Upper lobe of left lung (tissue), 6 donors: ENCODE data around the gene ACAP3. TPM values are rescaled to one million over a fixed set of nuclear protein-coding genes. Genes with fewer than 3 reads are reported as not detected.

Source experiments
- ATAC-seq, 2 donors: fragments of 200-7000 bp; cut with Tn5 transposase; one replicate each; pipeline ENCODE4 v1.9.1; 2022; ENCODE audit warnings: mild to moderate bottlenecking in 2 of 2, moderate library complexity in 2 of 2; ENCODE audit not compliant: low FRiP score in 2 of 2
- DNase-seq, 2 donors: peaks; one replicate each; pipeline ENCODE4 v3.0.0-alpha.2; 2019 to 2020
- H3K27ac ChIP-seq, 4 donors: fragments of 200-600 bp; sonication (generic); one replicate each; pipeline ENCODE4 v1.5.1; 2016 to 2019
- H3K27me3 ChIP-seq, 4 donors: fragments of 200-600 bp; sonication (generic); one replicate each; pipeline ENCODE4 v1.5.1; 2017 to 2019
- H3K36me3 ChIP-seq, 4 donors: fragments of 200-600 bp; sonication (generic); one replicate each; pipeline ENCODE4 v1.5.1; 2016 to 2019
- H3K4me1 ChIP-seq, 4 donors: fragments of 200-600 bp; sonication (generic); one replicate each; pipeline ENCODE4 v1.5.1; 2018 to 2019
- H3K4me3 ChIP-seq, 4 donors: fragments of 200-600 bp; sonication (generic); one replicate each; pipeline ENCODE4 v1.5.1; 2017 to 2019; ENCODE audit warnings: mild to moderate bottlenecking in 2 of 4, moderate library complexity in 1 of 4
- H3K9me3 ChIP-seq, 4 donors: fragments of 200-600 bp; sonication (generic); one replicate each; pipeline ENCODE4 v1.5.1; 2018 to 2019
- EP300 ChIP-seq, 4 donors: sonication (generic); formaldehyde crosslinking; IDR thresholded peaks; one replicate each; pipeline ENCODE4 v1.5.1; 2017; ENCODE audit warnings: antibody characterized with exemption in 4 of 4, control low read depth in 2 of 4
- POLR2A ChIP-seq, 4 donors: fragments of 450-650 bp; IDR thresholded peaks; one replicate each; pipeline ENCODE4 v1.5.1; 2016 to 2017; ENCODE audit warnings: antibody characterized with exemption in 4 of 4, mild to moderate bottlenecking in 2 of 4
- POLR2AphosphoS5 ChIP-seq, 2 donors: sonication (generic); formaldehyde crosslinking; IDR thresholded peaks; one replicate each; pipeline ENCODE4 v1.5.1; 2017; ENCODE audit warnings: antibody characterized with exemption in 2 of 2
- WGBS, 2 donors: methylation state at CpG; one replicate each; pipeline ENCODE4 v1.1.5; 2017 to 2018; 5-methylcytosine and 5-hydroxymethylcytosine counted together
- total RNA-seq, 6 donors: library from RNA; depleted of rRNA in 4 of 6; stranded (reverse); fragments of >200 nt in 4 of 6; gene quantifications; one replicate each; pipeline versions ENCODE4 v1.1.0 to v1.2.1, GENCODE V29; 2016 to 2021
- TF ChIP-seq, protein P1 (sequence below), 6 experiments: fragments of 450-650 bp in 4 of 6; fragments of 200-600 bp in 2 of 6; sonication (generic) in 2 of 6; IDR thresholded peaks; one replicate each; pipeline ENCODE4 v1.5.1; 2016 to 2019; ENCODE audit warnings: antibody characterized with exemption in 6 of 6
- donor health status: DM: no; HTN: no; CAD: no; lungs with moderate emphysema.
- donor health status: DM: no; HTN: yes; CAD: no; lungs with severe emphysema.

Gene ACAP3
- total RNA-seq, 6 donors from 2014 or later = 33.5 to 166 (median 60.1) TPM

DNA sequence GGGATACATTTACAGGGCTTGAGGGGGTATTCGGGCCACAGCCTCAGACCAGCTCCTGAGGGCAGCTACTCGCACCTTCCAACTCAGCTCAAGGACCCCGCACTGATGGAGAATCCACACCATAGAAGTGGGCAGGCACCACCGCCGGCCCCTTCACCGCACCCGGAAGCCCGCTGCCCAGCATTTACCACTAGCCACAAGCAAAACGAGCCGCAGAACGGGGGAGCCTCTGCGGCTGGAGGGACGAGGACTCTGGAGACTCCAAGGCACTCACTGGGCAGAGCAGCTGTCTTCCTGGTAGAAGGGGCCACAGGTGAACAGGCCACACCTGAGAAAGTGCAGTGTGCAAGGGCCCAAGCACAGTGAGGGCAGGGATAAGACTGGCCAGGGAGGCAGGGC, 39.4 kb downstream of the ACAP3 start:
- Histone ChIP-seq H3K27me3 (no peaks in the 10 kb centered on the region), H3K4me1 (peaks cover 30 to 38% (median 31%) of the 10 kb centered on the region in 4 donors), H3K36me3 (peaks cover 6 to 54% (median 27%) of the 10 kb centered on the region in 4 donors), H3K27ac (no peak overlapping the region), H3K4me3 (no peak overlapping the region), H3K9me3 (no peaks in the 10 kb centered on the region)
- ATAC-seq = no peak
- TF ChIP-seq, protein P1, sequence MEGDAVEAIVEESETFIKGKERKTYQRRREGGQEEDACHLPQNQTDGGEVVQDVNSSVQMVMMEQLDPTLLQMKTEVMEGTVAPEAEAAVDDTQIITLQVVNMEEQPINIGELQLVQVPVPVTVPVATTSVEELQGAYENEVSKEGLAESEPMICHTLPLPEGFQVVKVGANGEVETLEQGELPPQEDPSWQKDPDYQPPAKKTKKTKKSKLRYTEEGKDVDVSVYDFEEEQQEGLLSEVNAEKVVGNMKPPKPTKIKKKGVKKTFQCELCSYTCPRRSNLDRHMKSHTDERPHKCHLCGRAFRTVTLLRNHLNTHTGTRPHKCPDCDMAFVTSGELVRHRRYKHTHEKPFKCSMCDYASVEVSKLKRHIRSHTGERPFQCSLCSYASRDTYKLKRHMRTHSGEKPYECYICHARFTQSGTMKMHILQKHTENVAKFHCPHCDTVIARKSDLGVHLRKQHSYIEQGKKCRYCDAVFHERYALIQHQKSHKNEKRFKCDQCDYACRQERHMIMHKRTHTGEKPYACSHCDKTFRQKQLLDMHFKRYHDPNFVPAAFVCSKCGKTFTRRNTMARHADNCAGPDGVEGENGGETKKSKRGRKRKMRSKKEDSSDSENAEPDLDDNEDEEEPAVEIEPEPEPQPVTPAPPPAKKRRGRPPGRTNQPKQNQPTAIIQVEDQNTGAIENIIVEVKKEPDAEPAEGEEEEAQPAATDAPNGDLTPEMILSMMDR (IDR thresholded peaks at IDR 0.05) = no peak
- no peak for TF ChIP-seq POLR2AphosphoS5 (IDR thresholded peaks at IDR 0.05)
- no peak for TF ChIP-seq POLR2A (IDR thresholded peaks at IDR 0.05)
- no peak for TF ChIP-seq EP300 (IDR thresholded peaks at IDR 0.05)
- DNase-seq = no peak
- WGBS, 2 donors = 97 to 99% methylated on average over 10 to 13 of the region's 13 CpGs

DNA sequence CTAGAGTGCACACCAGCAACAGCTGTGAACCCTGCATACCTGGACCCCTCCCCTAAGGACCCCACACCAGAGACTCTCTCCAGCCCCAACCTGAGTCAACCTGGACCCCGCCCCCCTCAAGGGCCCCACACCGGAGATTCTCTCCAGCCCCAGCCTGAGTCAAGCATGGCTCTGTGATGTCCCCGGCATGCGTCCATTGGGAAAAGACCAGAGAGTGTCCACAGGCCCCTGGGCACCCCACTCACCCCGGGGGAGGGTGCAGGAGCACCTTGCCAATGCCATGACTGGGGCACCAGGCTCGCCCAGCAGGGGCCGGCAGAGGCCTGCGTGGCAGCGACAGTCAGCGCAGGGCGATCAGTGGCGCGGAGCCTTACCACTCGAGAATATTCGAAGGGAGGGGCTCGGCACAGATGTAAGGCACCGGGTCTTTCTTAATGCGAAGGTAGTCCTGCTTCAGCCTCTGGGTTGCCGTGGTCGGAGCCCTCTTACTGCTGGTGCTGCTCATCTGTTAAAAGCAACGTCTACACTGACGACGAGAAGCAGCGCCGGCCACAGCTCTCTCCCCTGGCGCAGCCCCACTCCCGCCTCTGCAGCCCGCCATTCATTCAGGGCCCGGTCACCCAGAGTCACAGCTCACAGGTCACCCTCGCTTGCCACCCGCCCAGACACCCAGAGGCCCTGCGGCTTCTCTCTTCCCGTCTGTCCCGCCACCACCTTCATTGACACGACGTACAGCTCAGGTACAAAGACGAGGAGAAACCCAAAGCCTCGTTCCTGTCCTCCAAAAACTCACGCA, 40.0 kb downstream of the ACAP3 start:
- Histone ChIP-seq H3K27me3 (no peaks in the 10 kb centered on the region), H3K27ac (no peak overlapping the region), H3K36me3 (peaks cover 12 to 60% (median 33%) of the 10 kb centered on the region in 4 donors), H3K4me1 (peaks cover 27 to 33% (median 29%) of the 10 kb centered on the region in 4 donors), H3K4me3 (no peak overlapping the region), H3K9me3 (no peaks in the 10 kb centered on the region)
- 94 to 95% methylated on average over 33 to 35 of the region's 39 CpGs for WGBS, 2 donors
- TF ChIP-seq POLR2A (IDR thresholded peaks at IDR 0.05) (no peak), EP300 (IDR thresholded peaks at IDR 0.05) (no peak), POLR2AphosphoS5 (IDR thresholded peaks at IDR 0.05) (no peak)
- TF ChIP-seq, protein P1 (IDR thresholded peaks at IDR 0.05) = no peak
- DNase-seq (peak in 1 of 2 donors; percentile 73), ATAC-seq (no peak)

DNA sequence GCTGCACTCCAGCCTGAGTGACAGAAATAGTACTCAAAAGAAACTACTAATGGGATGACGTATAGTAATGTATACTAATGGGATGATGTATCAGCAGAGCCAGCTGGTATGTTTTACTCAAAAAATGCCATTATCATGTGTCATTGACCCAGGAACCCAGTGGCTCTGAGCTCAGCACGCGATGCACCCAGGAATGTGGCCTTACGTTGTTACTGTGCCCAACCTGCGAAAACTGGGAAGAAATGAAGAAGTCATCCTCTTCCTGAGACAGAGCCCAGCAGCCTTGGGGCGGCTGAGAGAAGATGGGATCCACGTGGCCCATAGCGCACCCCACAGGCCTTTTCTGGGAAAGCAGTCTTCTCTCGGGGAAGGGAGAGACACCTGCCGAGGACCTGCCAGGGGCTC, 42.9 kb downstream of the ACAP3 start:
- DNase-seq = no peak
- ATAC-seq = no peak
- Histone ChIP-seq H3K4me3 (no peak overlapping the region), H3K9me3 (no peaks in the 10 kb centered on the region), H3K27me3 (no peaks in the 10 kb centered on the region), H3K36me3 (peaks cover 17 to 86% (median 51%) of the 10 kb centered on the region in 4 donors), H3K4me1 (peaks cover under 1 to 19% (median 3%) of the 10 kb centered on the region in 4 donors), H3K27ac (no peak overlapping the region)
- WGBS, 2 donors = 83 to 88% methylated on average over 9 to 10 of the region's 10 CpGs
- no peak for TF ChIP-seq POLR2AphosphoS5 (IDR thresholded peaks at IDR 0.05)
- no peak for TF ChIP-seq POLR2A (IDR thresholded peaks at IDR 0.05)
- TF ChIP-seq, protein P1 (IDR thresholded peaks at IDR 0.05) = no peak
- no peak for TF ChIP-seq EP300 (IDR thresholded peaks at IDR 0.05)

DNA sequence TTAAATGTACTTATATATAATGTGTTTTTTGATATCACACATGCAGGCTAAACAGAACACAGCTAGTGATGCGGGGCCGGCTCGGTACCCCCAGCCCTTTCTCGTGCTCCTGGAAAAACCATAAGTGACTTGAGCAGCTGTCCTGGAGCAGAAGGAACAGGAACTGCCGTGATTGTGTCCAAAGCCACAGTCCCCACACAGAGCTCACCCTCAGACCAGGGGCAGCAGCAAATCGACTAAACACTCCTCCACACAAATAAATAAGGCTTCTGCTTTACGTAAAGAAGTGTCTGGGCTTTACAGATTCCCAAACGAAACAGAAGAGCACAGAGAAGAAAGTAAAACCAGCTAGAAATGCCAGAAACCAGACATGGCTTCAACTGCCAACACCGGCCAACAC, 43.7 kb downstream of the ACAP3 start:
- peak overlapping the region in 1 of 4 donors; percentile 26 for H3K27ac ChIP-seq
- H3K4me1 ChIP-seq = peaks cover 0 to 15% (median 2%) of the 10 kb centered on the region in 4 donors
- H3K27me3 ChIP-seq = no peaks in the 10 kb centered on the region
- peaks cover 19 to 94% (median 59%) of the 10 kb centered on the region in 4 donors for H3K36me3 ChIP-seq
- TF ChIP-seq, protein P1 (IDR thresholded peaks at IDR 0.05) = no peak
- no peak for TF ChIP-seq POLR2AphosphoS5 (IDR thresholded peaks at IDR 0.05)
- no peak for TF ChIP-seq EP300 (IDR thresholded peaks at IDR 0.05)
- no peak for TF ChIP-seq POLR2A (IDR thresholded peaks at IDR 0.05)
- 88 to 92% methylated on average over 9 of the region's 9 CpGs for WGBS, 2 donors
- H3K4me3 ChIP-seq = no peak overlapping the region
- H3K9me3 ChIP-seq = no peaks in the 10 kb centered on the region
- DNase-seq = no peak
- no peak for ATAC-seq
